NCI-H2171 treated with DMSO at 0.1 percent for 48 hours (cell line): ENCODE results near the gene GNAL.
"Not testable (repeated sequence)": the region's sequence is repeated elsewhere in the genome, so short reads cannot be mapped to it uniquely, and the experiment has no call there.

Experiments
- DNase-seq: peaks from one replicate; lab custom pipeline; 2025; lab: John Stamatoyannopoulos, UW

GNAL gene

GRCh38 chr18:11851146-11851805 lies 162.2 kb downstream of the GNAL start, which contains the start of gene CHMP1B:
TSS of gene CHMP1B (plus strand) at chr18:11851413. CDS start at chr18:11851512, 99 bp downstream.
- peak; percentile 92 for DNase-seq

- no peak for DNase-seq
Measured at GRCh38 chr18:11851806-11852337, 162.8 kb downstream of the GNAL start.

- not testable (repeated sequence) for DNase-seq
Measured at GRCh38 chr18:11854554-11854953, 165.5 kb downstream of the GNAL start.

DNA sequence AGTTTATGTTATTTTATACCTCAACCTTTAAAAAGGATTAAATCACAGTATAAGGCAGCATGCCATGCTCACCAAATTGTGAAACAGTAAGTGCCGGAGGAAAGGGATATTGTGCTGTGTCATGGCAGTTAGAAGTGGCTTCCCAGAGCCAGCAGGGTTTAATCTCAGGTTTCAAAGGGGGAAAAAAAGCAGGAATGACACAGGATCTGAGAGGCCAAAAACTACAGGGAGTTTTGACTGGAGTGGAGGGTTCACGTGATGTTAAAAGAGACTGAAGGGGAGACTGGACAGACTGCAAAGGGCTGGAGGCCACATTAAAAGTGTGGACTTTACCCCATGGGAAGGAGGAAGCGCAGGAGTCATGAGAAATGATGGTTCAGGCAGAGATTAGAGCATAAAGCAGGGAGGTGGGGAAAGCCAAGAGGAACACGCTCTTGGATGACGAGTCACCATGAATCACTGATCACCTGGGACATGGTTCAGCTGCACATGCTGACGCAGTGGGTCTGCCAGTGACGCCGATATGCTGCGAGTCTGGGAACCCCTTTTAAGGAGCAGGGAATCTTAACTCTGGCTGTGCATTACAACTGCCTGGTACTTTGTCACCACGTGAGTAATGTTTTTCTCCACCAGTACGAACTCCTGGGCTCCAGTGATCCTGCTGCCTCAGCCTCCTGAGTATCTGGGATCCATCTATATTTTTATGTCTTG lies 168.3 kb downstream of the GNAL start:
- DNase-seq: peak; percentile 93

- no peak for DNase-seq
Measured at GRCh38 chr18:11859282-11859830, 170.3 kb downstream of the GNAL start.

- no peak for DNase-seq
Measured at GRCh38 chr18:11859903-11860407, 170.9 kb downstream of the GNAL start.

DNA sequence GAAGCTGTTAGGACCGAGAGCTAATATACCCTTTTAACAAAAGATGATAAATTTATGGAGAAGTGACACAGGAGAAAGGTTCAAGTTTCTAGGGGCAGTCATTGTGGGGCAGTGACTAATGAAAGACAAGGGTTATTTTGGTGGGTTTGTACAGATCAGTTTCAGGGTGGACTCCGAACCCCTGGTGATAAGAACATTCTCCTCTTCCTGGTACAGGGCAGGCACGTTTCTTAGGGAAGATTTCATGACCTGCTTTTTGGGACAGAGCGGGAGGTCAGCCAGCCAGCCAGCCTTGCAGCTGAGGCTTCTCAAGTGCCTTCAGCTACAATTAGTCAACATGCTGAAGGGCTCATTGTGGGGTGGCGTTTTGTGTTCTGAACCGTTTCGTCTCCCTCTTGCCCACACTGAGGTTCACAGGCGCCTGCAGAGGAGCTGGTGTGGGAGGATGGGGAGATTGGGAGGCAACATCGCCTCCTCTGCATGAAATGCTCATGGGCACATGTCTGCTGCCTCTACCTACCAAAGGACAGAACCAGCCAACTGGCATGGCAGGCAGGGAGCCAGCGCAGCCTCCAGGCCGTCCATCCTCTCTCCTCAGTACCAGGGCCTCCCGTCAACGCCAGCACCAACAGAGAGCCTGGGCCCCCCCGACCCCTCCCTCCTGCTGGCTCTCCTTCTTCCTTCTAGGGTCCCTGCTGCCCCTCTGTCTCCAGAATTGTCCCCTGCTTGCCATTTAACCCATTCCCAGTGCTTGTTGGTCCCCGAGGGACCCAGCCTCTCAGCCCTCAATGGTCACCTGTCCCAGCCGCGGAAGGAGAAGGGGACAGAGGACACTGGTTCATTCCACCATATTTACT lies 171.8 kb downstream of the GNAL start:
- DNase-seq: no peak

DNA sequence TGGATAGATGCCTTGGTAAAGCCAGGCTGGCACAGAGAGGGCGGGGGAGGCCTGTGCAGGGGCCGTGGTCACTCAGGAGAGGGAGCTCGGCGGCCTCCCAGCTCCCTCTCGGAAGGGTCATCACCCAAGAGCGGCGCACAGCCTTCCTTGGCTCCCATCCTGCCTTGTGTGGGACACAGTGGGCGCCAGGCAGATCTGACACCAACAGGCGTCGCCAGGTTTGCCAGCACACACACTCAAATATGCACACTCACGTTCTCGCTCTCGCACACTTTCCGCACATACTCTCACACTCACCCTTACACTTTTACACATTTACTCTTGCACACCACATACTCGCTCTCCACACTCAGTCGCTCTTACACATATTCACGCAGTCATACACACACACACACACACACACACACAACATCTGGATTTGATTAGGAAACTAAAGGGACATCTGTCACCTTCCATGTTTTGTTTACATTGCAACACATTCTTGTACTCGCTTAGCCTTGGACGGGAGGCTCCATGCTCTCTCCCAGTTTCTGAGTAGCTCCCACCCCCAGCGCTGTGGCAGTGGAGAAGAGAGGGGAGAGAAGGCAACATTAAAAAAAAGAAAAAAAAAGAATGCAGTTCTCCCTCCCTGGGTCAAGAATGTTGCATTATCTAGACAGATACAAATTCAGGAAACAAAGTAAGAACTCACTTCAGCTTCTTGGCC lies 172.7 kb downstream of the GNAL start:
- no peak for DNase-seq

- DNase-seq: no peak
Measured at GRCh38 chr18:11862468-11863137, 173.5 kb downstream of the GNAL start.

DNA sequence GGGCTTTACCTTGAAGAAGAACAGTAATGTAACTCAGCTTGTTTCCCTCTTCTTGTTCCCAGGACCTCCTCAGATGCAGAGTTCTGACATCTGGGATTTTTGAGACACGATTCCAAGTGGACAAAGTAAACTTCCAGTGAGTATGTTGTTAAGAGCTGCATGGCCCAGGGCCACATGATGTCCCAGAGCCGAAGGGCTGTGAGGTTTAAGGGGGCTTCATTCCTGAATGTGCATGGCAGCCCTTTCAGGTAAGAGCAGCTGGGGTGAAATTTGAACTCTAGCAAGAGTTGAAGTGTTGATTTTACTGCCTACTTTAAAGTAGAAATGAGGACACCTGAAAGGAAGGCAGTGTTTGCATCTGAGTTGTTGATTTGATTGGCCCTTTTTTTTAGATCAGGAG lies 175.4 kb downstream of the GNAL start:
- no peak for DNase-seq

DNA sequence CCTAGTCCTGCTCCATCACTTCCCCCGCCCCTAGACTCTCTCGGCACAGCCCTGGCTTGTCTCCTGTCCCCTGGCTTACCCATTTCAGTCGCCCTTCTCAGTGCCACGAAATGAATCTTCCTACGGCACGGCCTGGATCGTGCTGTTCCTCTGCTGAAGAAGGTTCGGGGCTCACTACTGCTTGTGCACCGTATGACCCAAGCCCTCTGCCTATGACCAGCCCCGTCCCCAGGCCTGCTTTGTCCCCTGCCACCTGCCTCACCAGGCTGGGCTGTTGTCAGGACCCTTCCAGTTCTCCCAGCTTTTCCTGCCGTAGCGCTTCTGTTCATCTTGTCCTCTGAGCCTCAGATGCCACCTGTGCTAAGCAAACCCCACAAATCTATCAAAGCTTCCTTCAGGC lies 176.0 kb downstream of the GNAL start:
- no peak for DNase-seq

DNA sequence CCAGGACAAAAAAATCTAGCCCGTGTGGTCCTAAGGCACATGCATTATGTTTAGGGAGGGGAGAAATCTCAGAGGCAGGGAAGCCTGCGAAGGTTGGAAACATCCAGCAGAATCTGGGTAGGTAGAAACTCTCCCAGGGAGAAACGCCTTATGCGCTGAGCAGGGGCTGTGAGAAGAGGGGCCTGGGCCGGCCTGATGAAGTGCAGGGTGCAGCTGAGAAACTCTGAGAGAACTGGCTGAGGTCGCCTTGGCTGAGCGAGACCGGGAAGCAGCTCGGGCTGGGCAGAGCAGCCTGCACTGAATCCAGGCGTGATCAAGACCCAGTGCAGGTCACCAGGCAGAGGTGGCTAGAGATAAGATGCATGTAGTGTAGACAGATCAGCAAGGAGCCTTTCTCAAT lies 177.3 kb downstream of the GNAL start:
- no peak for DNase-seq

GRCh38 chr18:11866764-11867163 lies 177.7 kb downstream of the GNAL start:
- DNase-seq: no peak

GRCh38 chr18:11868230-11868629 lies 179.2 kb downstream of the GNAL start:
- DNase-seq: no peak

- DNase-seq: no peak
Measured at GRCh38 chr18:11871501-11871900, 182.4 kb downstream of the GNAL start.

DNA sequence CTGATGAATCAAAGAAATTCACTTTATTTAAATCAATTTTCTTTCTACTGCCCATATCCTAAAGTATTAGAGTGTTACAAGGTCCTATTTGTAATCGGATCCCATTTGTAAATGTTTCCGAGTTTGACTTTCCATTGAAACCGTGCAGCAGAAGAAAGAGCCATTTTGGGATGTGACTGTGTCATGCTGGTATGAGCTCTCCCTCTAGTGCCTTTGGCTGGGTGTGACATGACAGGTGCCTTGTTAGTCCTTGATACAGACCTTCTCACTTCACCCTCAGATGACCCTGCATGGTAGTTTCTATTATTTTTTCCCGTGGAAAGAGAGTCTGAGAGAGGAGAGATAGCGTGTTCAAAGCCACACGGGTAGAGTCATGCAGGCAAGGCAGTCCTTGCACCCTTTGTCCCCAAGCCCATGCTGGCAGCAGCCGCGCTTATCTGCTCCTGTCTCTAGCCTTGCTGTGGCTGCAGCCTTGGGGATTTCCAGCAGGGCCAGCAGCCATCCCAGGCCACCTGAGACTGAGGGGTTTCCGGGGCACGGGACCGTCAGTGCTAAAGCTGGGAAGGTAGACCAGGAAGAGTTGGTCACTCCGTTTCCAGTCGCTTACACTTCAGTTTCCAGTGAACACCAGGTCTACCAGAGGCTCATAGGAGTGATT lies 183.5 kb downstream of the GNAL start:
- peak; percentile 65 for DNase-seq

- DNase-seq: peak; percentile 87
Measured at GRCh38 chr18:11873670-11874340, 184.7 kb downstream of the GNAL start.

DNA sequence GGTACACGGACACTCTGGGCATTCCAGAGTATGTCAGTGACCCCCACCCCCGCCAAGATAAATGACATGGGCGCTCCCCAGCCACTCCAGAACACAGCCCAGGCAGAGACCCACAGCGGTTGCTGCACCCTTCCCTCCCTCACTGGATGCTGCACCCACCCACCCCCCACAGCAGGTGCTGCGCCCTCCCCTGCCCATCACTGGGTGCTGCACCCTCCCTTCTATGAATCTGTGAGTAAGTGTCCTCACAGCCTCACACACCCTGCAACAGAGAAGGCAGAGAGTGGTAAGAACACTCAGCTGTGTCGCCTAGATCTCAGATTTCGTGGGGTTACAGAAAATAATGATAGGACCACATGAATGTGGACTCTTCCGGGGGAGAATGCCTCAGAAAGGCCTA lies 185.6 kb downstream of the GNAL start:
- DNase-seq: no peak

GRCh38 chr18:11877497-11878135 lies 188.6 kb downstream of the GNAL start:
- DNase-seq: no peak
